OCI-LY1 (cell line): Measurements from ENCODE around the gene SQSTM1.

ENCODE experiments used
- H2AFZ ChIP-seq: fragments of 200-600 bp; sonication (generic), shearing (Covaris generic); 2 replicates; pipeline ENCODE4 v1.6.0; 2014; ENCODE audit warnings: antibody characterized with exemption, mild to moderate bottlenecking, low read length
- H3F3A ChIP-seq: fragments of 200-600 bp; sonication (generic), shearing (Covaris generic); 2 replicates; pipeline ENCODE4 v1.6.0; 2014; ENCODE audit warnings: mild to moderate bottlenecking, antibody characterized with exemption, low read length, moderate library complexity; ENCODE audit not compliant: insufficient read depth
- H3K27ac ChIP-seq: fragments of 200-600 bp; sonication (generic); 2 replicates; pipeline ENCODE4 v1.5.1; 2014; ENCODE audit warnings: low read length, mixed run types, mild to moderate bottlenecking, low read depth; ENCODE audit not compliant: poor library complexity, severe bottlenecking
- H3K27me3 ChIP-seq: fragments of 200-600 bp; sonication (generic); 2 replicates; pipeline ENCODE4 v1.6.0; 2014; ENCODE audit warnings: antibody characterized with exemption, mild to moderate bottlenecking, low read length, moderate library complexity; ENCODE audit not compliant: insufficient read depth
- H3K36me3 ChIP-seq: fragments of 200-600 bp; sonication (generic); 2 replicates; pipeline ENCODE4 v1.6.1; 2014; ENCODE audit warnings: mild to moderate bottlenecking, antibody characterized with exemption, low read length, moderate library complexity, mixed read lengths; ENCODE audit not compliant: insufficient read depth
- H3K4me1 ChIP-seq: fragments of 200-600 bp; sonication (generic); 2 replicates; pipeline ENCODE4 v1.5.1; 2014; ENCODE audit warnings: mild to moderate bottlenecking, low read length, moderate library complexity; ENCODE audit not compliant: insufficient read depth, severe bottlenecking
- H3K4me2 ChIP-seq: fragments of 200-600 bp; sonication (generic), shearing (Covaris generic); 2 replicates; pipeline ENCODE4 v1.6.1; 2014; ENCODE audit warnings: low read length
- H3K4me3 ChIP-seq: fragments of 200-600 bp; sonication (generic); 2 replicates; pipeline ENCODE4 v1.5.1; 2014; ENCODE audit warnings: low read length, low read depth, mild to moderate bottlenecking, mixed read lengths; ENCODE audit not compliant: poor library complexity, severe bottlenecking
- H3K79me2 ChIP-seq: fragments of 200-600 bp; shearing (Covaris generic); 2 replicates; pipeline ENCODE4 v1.6.1; 2016; ENCODE audit warnings: mixed run types, low read length, mixed read lengths; ENCODE audit not compliant: insufficient read depth
- H3K9ac ChIP-seq: fragments of 200-600 bp; sonication (generic), shearing (Covaris generic); 2 replicates; pipeline ENCODE4 v1.6.1; 2014; ENCODE audit warnings: mild to moderate bottlenecking, low read length, mixed read lengths
- H3K9me2 ChIP-seq: fragments of 200-600 bp; sonication (generic), shearing (Covaris generic); 2 replicates; pipeline ENCODE4 v1.6.1; 2014; ENCODE audit warnings: low read depth, mild to moderate bottlenecking, low read length, mixed read lengths
- H3K9me3 ChIP-seq: fragments of 200-600 bp; shearing (Covaris generic); 2 replicates; pipeline ENCODE4 v1.6.1; 2014; ENCODE audit warnings: low read length, mixed read lengths
- H4K20me1 ChIP-seq: fragments of 200-600 bp; sonication (generic), shearing (Covaris generic); 2 replicates; pipeline ENCODE4 v1.6.0; 2016; ENCODE audit warnings: mild to moderate bottlenecking, low read length; ENCODE audit not compliant: insufficient read depth
- CTCF ChIP-seq: fragments of 200-600 bp; sonication (generic), shearing (Covaris generic); IDR thresholded peaks from 2 replicates; pipeline ENCODE4 v1.5.1; 2017; ENCODE audit warnings: mild to moderate bottlenecking, antibody characterized with exemption, low read length, moderate library complexity, mixed read lengths
- EZH2 ChIP-seq: fragments of 200-600 bp; sonication (generic), shearing (Covaris generic); IDR thresholded peaks from 2 replicates; pipeline ENCODE4 v1.8.0; 2017; ENCODE audit warnings: borderline replicate concordance, mixed run types, mild to moderate bottlenecking, antibody characterized with exemption, low read length, moderate library complexity, mixed read lengths

The SQSTM1 gene

GRCh38 chr5:179794171-179794570, 26.5 kb upstream of the SQSTM1 start:
- Histone ChIP-seq H3K79me2 (no peaks in the 10 kb centered on the region), H3K9me3 (no peaks in the 10 kb centered on the region), H3F3A (no peaks in the 10 kb centered on the region), H3K9me2 (no peaks in the 10 kb centered on the region), H3K4me1 (peaks cover 21% of the 10 kb centered on the region), H3K36me3 (no peaks in the 10 kb centered on the region), H4K20me1 (no peaks in the 10 kb centered on the region), H3K4me2 (no peak overlapping the region; the same call in 1 of the 2 replicates), H2AFZ (no peak overlapping the region), H3K27ac (no peak overlapping the region), H3K4me3 (no peak overlapping the region), H3K27me3 (no peaks in the 10 kb centered on the region), H3K9ac (no peak overlapping the region)
- no peak for TF ChIP-seq CTCF
- TF ChIP-seq EZH2 = no peak

- no peak overlapping the region for H3K9ac ChIP-seq
- no peak overlapping the region for H3K27ac ChIP-seq
- no peaks in the 10 kb centered on the region for H3K79me2 ChIP-seq
- TF ChIP-seq CTCF (no peak), EZH2 (no peak)
- no peak overlapping the region for H3K4me2 ChIP-seq
- no peak overlapping the region for H3K4me3 ChIP-seq
- H3K27me3 ChIP-seq = no peaks in the 10 kb centered on the region
- no peaks in the 10 kb centered on the region for H4K20me1 ChIP-seq
- H3K4me1 ChIP-seq = peaks cover 21% of the 10 kb centered on the region
- peaks cover 2% of the 10 kb centered on the region; the same call in 1 of the 2 replicates for H3K36me3 ChIP-seq
- H3K9me3 ChIP-seq = no peaks in the 10 kb centered on the region
- H3K9me2 ChIP-seq = no peaks in the 10 kb centered on the region
- no peak overlapping the region for H2AFZ ChIP-seq
- H3F3A ChIP-seq = no peaks in the 10 kb centered on the region
These were observed 26.1 kb upstream of the SQSTM1 start for GRCh38 chr5:179794575-179794974.

GRCh38 chr5:179795049-179795862, 25.4 kb upstream of the SQSTM1 start:
- Histone ChIP-seq H3K27ac (no peak overlapping the region), H2AFZ (no peak overlapping the region), H3K36me3 (peaks cover 5% of the 10 kb centered on the region; the same call in 1 of the 2 replicates)

More at GRCh38 chr5:179795049-179795862, 25.4 kb upstream of the SQSTM1 start:
- H3K9me3 ChIP-seq = no peaks in the 10 kb centered on the region
- no peaks in the 10 kb centered on the region for H3K27me3 ChIP-seq
- peak overlapping the region; percentile 64 for H3K9ac ChIP-seq
- no peaks in the 10 kb centered on the region for H3K79me2 ChIP-seq
- no peaks in the 10 kb centered on the region for H3F3A ChIP-seq
- peak overlapping the region; percentile 72 for H3K4me2 ChIP-seq
- peak overlapping the region; percentile 62 for H3K4me3 ChIP-seq
- H3K4me1 ChIP-seq = peaks cover 21% of the 10 kb centered on the region
- no peak for TF ChIP-seq CTCF
- TF ChIP-seq EZH2 = no peak
- H3K9me2 ChIP-seq = no peaks in the 10 kb centered on the region
- no peaks in the 10 kb centered on the region for H4K20me1 ChIP-seq
